ENCODE results near the gene SAE1. TPM values are rescaled to one million over a fixed set of nuclear protein-coding genes. Genes with fewer than 3 reads are reported as not detected.

The SAE1 gene
- total RNA-seq, 1 donor from 2014 or later, result 137 TPM

DNA sequence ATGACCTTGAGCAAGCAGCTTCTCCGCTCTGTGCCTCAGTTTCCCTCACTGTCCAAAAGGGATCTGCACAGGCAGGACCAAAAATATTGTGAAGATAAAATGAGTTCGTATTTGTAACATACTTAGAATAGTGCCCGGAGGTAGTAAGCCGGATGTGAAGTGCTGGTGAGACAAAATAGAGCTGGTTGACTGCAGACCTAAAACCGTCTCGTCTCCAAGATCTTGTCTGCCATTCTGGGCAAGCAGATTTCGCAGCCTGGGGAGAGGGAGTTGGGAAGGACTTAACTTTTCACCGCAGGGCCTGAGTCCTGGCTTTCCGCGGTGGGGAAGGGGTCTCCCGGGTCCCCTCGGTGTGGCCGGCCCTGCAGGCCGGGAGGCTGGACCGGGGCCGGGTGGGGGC, 108.5 kb downstream of the SAE1 start:
- H3K4me3 Mint-ChIP-seq, result peak overlapping the region; percentile 67
- H3K27ac Mint-ChIP-seq, result peak overlapping the region; percentile 59
- TF ChIP-seq, protein P1, sequence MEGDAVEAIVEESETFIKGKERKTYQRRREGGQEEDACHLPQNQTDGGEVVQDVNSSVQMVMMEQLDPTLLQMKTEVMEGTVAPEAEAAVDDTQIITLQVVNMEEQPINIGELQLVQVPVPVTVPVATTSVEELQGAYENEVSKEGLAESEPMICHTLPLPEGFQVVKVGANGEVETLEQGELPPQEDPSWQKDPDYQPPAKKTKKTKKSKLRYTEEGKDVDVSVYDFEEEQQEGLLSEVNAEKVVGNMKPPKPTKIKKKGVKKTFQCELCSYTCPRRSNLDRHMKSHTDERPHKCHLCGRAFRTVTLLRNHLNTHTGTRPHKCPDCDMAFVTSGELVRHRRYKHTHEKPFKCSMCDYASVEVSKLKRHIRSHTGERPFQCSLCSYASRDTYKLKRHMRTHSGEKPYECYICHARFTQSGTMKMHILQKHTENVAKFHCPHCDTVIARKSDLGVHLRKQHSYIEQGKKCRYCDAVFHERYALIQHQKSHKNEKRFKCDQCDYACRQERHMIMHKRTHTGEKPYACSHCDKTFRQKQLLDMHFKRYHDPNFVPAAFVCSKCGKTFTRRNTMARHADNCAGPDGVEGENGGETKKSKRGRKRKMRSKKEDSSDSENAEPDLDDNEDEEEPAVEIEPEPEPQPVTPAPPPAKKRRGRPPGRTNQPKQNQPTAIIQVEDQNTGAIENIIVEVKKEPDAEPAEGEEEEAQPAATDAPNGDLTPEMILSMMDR (IDR thresholded peaks at IDR 0.05; ENCODE audit: unreplicated experiment), result no peak
- H3K9me3 Mint-ChIP-seq, result no peaks in the 10 kb centered on the region
- H3K4me1 Mint-ChIP-seq, result peaks cover 16% of the 10 kb centered on the region
- H3K27me3 Mint-ChIP-seq (ENCODE audit: low read depth), result peaks cover 3% of the 10 kb centered on the region
- H3K36me3 Mint-ChIP-seq, result no peaks in the 10 kb centered on the region
- no peak for DNase-seq (ENCODE audit: low spot score in 2 of 2, unreplicated experiment in 2 of 2)

DNA sequence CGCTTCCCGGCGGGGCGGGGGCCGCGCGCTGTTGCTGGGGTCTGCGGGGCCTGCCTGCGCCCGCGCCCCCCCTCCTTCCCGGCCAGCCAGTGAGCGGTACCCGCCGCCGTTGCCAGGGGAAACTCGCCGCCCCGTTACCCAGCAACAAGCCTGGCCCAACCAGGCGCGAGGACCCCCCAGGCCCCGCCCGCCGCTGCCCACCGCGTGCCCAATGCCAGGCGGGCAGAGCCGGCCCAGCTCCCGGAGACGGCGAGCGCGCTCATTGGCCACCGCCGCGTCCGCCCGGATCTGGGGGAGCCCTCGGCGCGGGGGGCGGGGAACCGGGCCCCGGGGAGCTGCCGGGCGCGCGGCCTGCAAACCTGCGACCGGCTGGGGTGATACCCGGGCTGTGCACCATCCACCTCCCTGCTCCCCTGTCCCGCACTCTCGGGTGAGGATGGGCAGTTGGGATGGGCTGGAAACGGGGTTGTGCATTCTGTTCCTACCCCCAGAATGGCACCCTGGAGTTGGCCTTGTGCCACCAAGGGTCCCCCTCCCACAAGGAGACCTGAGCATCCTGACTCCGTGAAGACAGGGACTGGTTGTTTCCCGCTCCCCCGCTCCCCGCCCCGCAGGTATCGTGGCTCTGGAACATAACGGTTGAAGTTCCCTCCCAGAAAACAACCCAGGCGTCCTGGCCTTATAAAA, 109.1 kb downstream of the SAE1 start:
- peaks cover 3% of the 10 kb centered on the region for H3K27me3 Mint-ChIP-seq (ENCODE audit: low read depth)
- no peak overlapping the region for H3K27ac Mint-ChIP-seq
- H3K9me3 Mint-ChIP-seq, result no peaks in the 10 kb centered on the region
- H3K36me3 Mint-ChIP-seq, result no peaks in the 10 kb centered on the region
- peak in 1 of 2 experiments; percentile 62 for DNase-seq (ENCODE audit: low spot score in 2 of 2, unreplicated experiment in 2 of 2)
- TF ChIP-seq, protein P1 (IDR thresholded peaks at IDR 0.05; ENCODE audit: unreplicated experiment), result no peak
- H3K4me3 Mint-ChIP-seq, result peak overlapping the region; percentile 49
- H3K4me1 Mint-ChIP-seq, result peaks cover 16% of the 10 kb centered on the region

DNA sequence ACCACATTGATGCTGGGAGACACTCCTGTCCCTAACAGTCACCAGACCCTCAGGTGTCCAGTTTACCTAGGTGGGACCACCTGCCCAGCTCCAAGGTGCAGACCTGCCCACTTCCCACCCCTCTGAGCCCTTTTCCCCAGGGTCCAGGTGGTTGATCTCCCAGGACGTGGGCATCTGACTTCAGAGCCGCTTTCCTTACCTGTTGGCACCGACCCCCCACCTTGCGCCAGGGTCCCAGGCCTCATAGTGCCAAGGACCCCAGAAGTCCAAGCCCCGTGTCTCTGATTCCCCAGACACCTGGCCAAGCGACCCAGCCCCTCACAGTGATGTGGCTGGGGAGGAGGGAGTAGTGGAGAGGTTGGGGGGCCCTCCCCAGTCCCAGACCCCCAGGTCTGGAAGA, 109.9 kb downstream of the SAE1 start:
- Mint-ChIP-seq H3K36me3 (no peaks in the 10 kb centered on the region), H3K27me3 (ENCODE audit: low read depth) (peaks cover 3% of the 10 kb centered on the region), H3K4me3 (peak overlapping the region; percentile 49), H3K4me1 (peaks cover 16% of the 10 kb centered on the region), H3K27ac (peak overlapping the region; percentile 77), H3K9me3 (no peaks in the 10 kb centered on the region)
- TF ChIP-seq, protein P1 (IDR thresholded peaks at IDR 0.05; ENCODE audit: unreplicated experiment), result no peak
- DNase-seq (ENCODE audit: low spot score in 2 of 2, unreplicated experiment in 2 of 2), result no peak

DNA sequence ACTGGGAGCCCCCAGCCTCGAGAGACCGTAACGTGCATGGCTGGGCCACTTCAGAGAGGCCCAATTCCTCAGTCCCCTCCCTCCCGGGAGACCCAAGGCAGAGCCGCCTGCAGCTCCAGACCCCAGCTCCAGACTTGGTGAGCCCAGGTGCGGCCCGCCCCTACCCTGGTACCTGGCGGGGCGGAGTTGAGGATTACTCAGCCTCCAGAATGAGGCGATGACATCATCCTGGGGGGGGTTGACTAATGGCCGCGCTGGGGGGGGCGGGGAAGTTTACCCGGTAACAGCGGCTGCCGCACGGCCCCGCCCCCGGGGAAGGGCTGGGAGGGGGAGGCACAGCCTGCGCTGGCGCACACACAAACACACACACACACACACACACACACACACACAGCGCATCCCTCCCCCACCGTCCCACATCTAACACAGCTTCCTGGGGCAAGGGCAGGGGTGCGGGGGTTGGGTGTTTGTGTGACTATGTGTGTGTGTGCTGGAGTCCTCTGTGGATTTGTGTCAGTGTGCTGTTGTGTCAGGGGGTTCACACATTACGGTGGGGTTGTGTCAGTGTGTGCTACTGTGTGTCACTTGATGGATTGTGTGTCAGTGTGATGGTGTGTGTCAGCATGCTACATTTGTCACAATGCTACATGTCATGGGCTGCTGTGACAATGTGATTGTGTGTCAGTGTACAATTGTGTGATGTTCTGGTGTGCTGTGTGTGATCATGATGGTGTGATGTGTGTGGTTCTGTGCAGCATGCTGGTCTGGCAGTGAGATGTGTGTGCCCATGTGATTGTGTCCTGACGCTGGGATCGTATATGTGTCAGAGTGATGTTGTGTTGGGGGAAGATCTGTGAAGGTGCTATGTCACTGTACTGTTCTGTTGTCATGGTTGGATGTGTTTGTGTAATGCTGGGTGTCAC, 110.6 kb downstream of the SAE1 start:
- peak; percentile 75 to 79 for DNase-seq (ENCODE audit: low spot score in 2 of 2, unreplicated experiment in 2 of 2)
- Mint-ChIP-seq H3K4me3 (peak overlapping the region; percentile 49), H3K9me3 (no peaks in the 10 kb centered on the region), H3K36me3 (no peaks in the 10 kb centered on the region), H3K27ac (peak overlapping the region; percentile 77), H3K27me3 (ENCODE audit: low read depth) (peaks cover 3% of the 10 kb centered on the region), H3K4me1 (peaks cover 16% of the 10 kb centered on the region)
- TF ChIP-seq, protein P1 (IDR thresholded peaks at IDR 0.05; ENCODE audit: unreplicated experiment), result no peak

DNA sequence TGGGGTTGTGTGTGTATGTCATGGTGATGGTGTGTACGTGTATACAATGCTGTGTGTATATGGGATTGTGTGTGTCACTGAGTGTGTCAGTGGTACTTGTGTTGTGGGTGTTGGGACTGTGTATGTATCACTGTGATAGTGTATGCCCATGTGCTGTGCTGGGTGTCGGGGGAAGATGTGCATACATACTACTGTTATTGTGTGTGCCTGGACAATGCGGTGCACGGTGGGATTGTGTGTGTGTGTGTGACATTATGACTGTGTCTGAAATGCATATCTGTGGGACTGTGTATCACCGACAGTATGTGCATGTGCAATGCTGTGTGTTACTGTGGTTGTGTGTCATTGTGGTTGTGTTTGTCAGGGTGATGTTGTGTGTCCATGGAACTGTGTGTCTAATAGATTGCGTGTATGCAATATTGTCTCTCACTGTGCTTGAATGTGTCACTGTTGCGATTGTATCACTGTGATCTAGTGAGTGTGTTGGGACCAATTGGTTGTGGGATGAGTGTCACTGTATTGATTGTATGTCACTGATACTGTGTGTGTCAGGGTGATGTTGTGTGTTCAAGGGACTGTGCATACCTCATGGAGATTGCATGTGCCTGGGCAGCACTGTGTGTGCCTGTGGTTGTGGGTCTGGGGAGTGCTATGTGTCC, 111.4 kb downstream of the SAE1 start:
- TF ChIP-seq, protein P1 (IDR thresholded peaks at IDR 0.05; ENCODE audit: unreplicated experiment), result no peak
- Mint-ChIP-seq H3K9me3 (no peaks in the 10 kb centered on the region), H3K4me3 (no peak overlapping the region), H3K36me3 (no peaks in the 10 kb centered on the region), H3K4me1 (peaks cover 16% of the 10 kb centered on the region), H3K27me3 (ENCODE audit: low read depth) (peaks cover 3% of the 10 kb centered on the region), H3K27ac (no peak overlapping the region)
- no peak for DNase-seq (ENCODE audit: low spot score in 2 of 2, unreplicated experiment in 2 of 2)

Measured in mesothelial cell of epicardium (in vitro differentiated cells).